ENCODE data around the gene MPV17L. TPM values are rescaled to one million over a fixed set of nuclear protein-coding genes. Genes with fewer than 3 reads are reported as not detected.

The MPV17L gene
- total and polyA plus RNA-seq, 8 donors, result 1.4 to 7.0 (median 5.5) TPM

- peak overlapping the region; percentile 53 to 54 for H3K4me3 ChIP-seq
- H3K36me3 ChIP-seq, result no peaks in the 10 kb centered on the region
- H3K27ac ChIP-seq, result no peak overlapping the region
- intact Hi-C loops (cut with DNase I), result no loop called here
- no peak for TF ChIP-seq CTCF (IDR thresholded peaks at IDR 0.05)
- DNase-seq (no peak), ATAC-seq (no peak)
- peaks cover 9 to 42% of the 10 kb centered on the region in 2 donors for H3K27me3 ChIP-seq
- no peaks in the 10 kb centered on the region for H3K9me3 ChIP-seq
- peaks cover 0 to 8% of the 10 kb centered on the region in 2 donors for H3K4me1 ChIP-seq
Measured at GRCh38 chr16:15434079-15434424, 38.5 kb downstream of the MPV17L start.

- no peak for TF ChIP-seq CTCF (IDR thresholded peaks at IDR 0.05)
- peak; percentile 88 for ATAC-seq
- intact Hi-C loops (cut with DNase I), result no loop called here
- peak in 3 of 4 donors; percentile 46 to 70 (median 55) for DNase-seq
- Histone ChIP-seq H3K4me3 (peak within 1 kb of the TSS; percentile 53 to 54), H3K27ac (peak within 1 kb of the TSS in 1 of 2 donors; percentile 48), H3K27me3 (peaks cover 9 to 42% of the 10 kb centered on the region in 2 donors), H3K4me1 (peaks cover 0 to 8% of the 10 kb centered on the region in 2 donors), H3K36me3 (no peaks in the 10 kb centered on the region), H3K9me3 (no peaks in the 10 kb centered on the region)
Measured at GRCh38 chr16:15434425-15435215, 39.1 kb downstream of the MPV17L start, which contains the start of gene BMERB1. Gene BMERB1 (plus strand): TSS chr16:15434588. CDS start chr16:15434654, 66 bp downstream.

- ATAC-seq (peak; percentile 14), DNase-seq (peak in 1 of 4 donors; percentile 10)
- H3K4me1 ChIP-seq, result peaks cover 0 to 8% of the 10 kb centered on the region in 2 donors
- H3K27ac ChIP-seq, result no peak overlapping the region
- H3K4me3 ChIP-seq, result peak overlapping the region; percentile 53 to 54
- no peaks in the 10 kb centered on the region for H3K36me3 ChIP-seq
- H3K27me3 ChIP-seq, result peaks cover 9 to 42% of the 10 kb centered on the region in 2 donors
- no peak for TF ChIP-seq CTCF (IDR thresholded peaks at IDR 0.05)
- intact Hi-C loops (cut with DNase I), result no loop called here
- no peaks in the 10 kb centered on the region for H3K9me3 ChIP-seq
Measured at GRCh38 chr16:15435216-15435864, 39.8 kb downstream of the MPV17L start.

- no peak overlapping the region for H3K27ac ChIP-seq
- H3K4me3 ChIP-seq, result no peak overlapping the region
- peaks cover 0 to 8% of the 10 kb centered on the region in 2 donors for H3K4me1 ChIP-seq
- no peak for ATAC-seq
- DNase-seq, result no peak
- intact Hi-C loops (cut with DNase I), result no loop called here
- no peak for TF ChIP-seq CTCF (IDR thresholded peaks at IDR 0.05)
- no peaks in the 10 kb centered on the region for H3K9me3 ChIP-seq
- H3K36me3 ChIP-seq, result no peaks in the 10 kb centered on the region
- H3K27me3 ChIP-seq, result peaks cover 9 to 35% of the 10 kb centered on the region in 2 donors
Measured at GRCh38 chr16:15439102-15439501, 43.5 kb downstream of the MPV17L start.

- Histone ChIP-seq H3K36me3 (no peaks in the 10 kb centered on the region), H3K27me3 (peaks cover 9 to 31% of the 10 kb centered on the region in 2 donors), H3K4me1 (peaks cover 0 to 8% of the 10 kb centered on the region in 2 donors), H3K4me3 (no peak overlapping the region), H3K27ac (no peak overlapping the region), H3K9me3 (no peaks in the 10 kb centered on the region)
- no peak for TF ChIP-seq CTCF (IDR thresholded peaks at IDR 0.05)
- no peak for DNase-seq
- intact Hi-C loops (cut with DNase I), result no loop called here
- ATAC-seq, result no peak
Measured at GRCh38 chr16:15439521-15439920, 44.0 kb downstream of the MPV17L start.
